Uterus (tissue), 4 donors: Measurements from ENCODE around the gene SHROOM1. TPM values are rescaled to one million over a fixed set of nuclear protein-coding genes. Genes with fewer than 3 reads are reported as not detected.

ENCODE experiments used
- DNase-seq, 2 donors: peaks; one replicate each; pipeline ENCODE4 v3.0.0-alpha.2; 2019 to 2020
- H3K27ac ChIP-seq, 2 donors: fragments of 200-600 bp; sonication (generic); 1 replicate in 1 of 2; 2 replicates in 1 of 2; pipeline ENCODE4 v1.5.1; 2016 to 2018
- H3K27me3 ChIP-seq, 2 donors: fragments of 200-600 bp; sonication (generic); one replicate each; pipeline ENCODE4 v1.5.1; 2018 to 2019; ENCODE audit warnings: control low read depth in 1 of 2
- H3K36me3 ChIP-seq, 2 donors: fragments of 200-600 bp; sonication (generic); one replicate each; pipeline ENCODE4 v1.5.1; 2019; ENCODE audit warnings: control low read depth in 1 of 2
- H3K4me1 ChIP-seq, 2 donors: fragments of 200-600 bp; sonication (generic); one replicate each; pipeline ENCODE4 v1.5.1; 2018 to 2019; ENCODE audit warnings: control low read depth in 1 of 2
- H3K4me3 ChIP-seq, 2 donors: fragments of 200-600 bp; sonication (generic); 1 replicate in 1 of 2; 2 replicates in 1 of 2; pipeline ENCODE4 v1.5.1; 2018 to 2019; ENCODE audit warnings: mild to moderate bottlenecking in 1 of 2
- H3K9me3 ChIP-seq, 2 donors: fragments of 200-600 bp; sonication (generic); one replicate each; pipeline ENCODE4 v1.5.1; 2019; ENCODE audit warnings: control low read depth in 1 of 2
- CTCF ChIP-seq, 4 experiments: fragments of 200-600 bp in 2 of 4; fragments of 450-650 bp in 2 of 4; sonication (generic) in 2 of 4; IDR thresholded peaks; one replicate each; pipeline ENCODE4 v1.5.1; 2016 to 2019; ENCODE audit warnings: antibody characterized with exemption in 4 of 4, mild to moderate bottlenecking in 2 of 4, moderate library complexity in 1 of 4
- POLR2A ChIP-seq, 2 donors: fragments of 450-650 bp; IDR thresholded peaks; one replicate each; pipeline ENCODE4 v1.6.1; 2016; ENCODE audit warnings: antibody characterized with exemption in 2 of 2, mild to moderate bottlenecking in 1 of 2, moderate library complexity in 1 of 2
- intact Hi-C: fragments of 100-400 bp; cut with DNase I; formaldehyde crosslinking; loops from one replicate; pipeline ENCODE4 v1.15.1; 2023; ENCODE audit warnings: low total_unique reads
- total RNA-seq, 4 donors: library from RNA; depleted of rRNA in 3 of 4; stranded (reverse); fragments of >200 nt in 3 of 4; gene quantifications; one replicate each; pipeline versions ENCODE4 v1.1.0 to v1.2.4, GENCODE V29; 2014 to 2023
- donor health status: DM: yes; HTN: yes; CAD: no.

SHROOM1 gene
- total RNA-seq, 4 donors from 2014 or later: 5.0 to 28.0 (median 12.3) TPM

GRCh38 chr5:132836852-132837251 lies 6.4 kb upstream of the SHROOM1 start:
- no peaks in the 10 kb centered on the region for H3K9me3 ChIP-seq
- no peaks in the 10 kb centered on the region for H3K27me3 ChIP-seq
- no peaks in the 10 kb centered on the region for H3K4me1 ChIP-seq
- no peak for DNase-seq
- TF ChIP-seq CTCF (IDR thresholded peaks at IDR 0.05) (no peak), POLR2A (IDR thresholded peaks at IDR 0.05) (no peak)
- no peak overlapping the region for H3K4me3 ChIP-seq
- intact Hi-C loops: no loop called here
- no peak overlapping the region for H3K27ac ChIP-seq
- no peaks in the 10 kb centered on the region for H3K36me3 ChIP-seq

GRCh38 chr5:132834057-132834456 lies 3.6 kb upstream of the SHROOM1 start:
- DNase-seq: no peak
- no peak overlapping the region for H3K4me3 ChIP-seq
- no peak for TF ChIP-seq CTCF (IDR thresholded peaks at IDR 0.05)
- TF ChIP-seq POLR2A (IDR thresholded peaks at IDR 0.05): no peak
- no peaks in the 10 kb centered on the region for H3K36me3 ChIP-seq
- H3K9me3 ChIP-seq: no peaks in the 10 kb centered on the region
- H3K27ac ChIP-seq: no peak overlapping the region
- H3K4me1 ChIP-seq: no peaks in the 10 kb centered on the region
- no peaks in the 10 kb centered on the region for H3K27me3 ChIP-seq
- intact Hi-C loops: no loop called here

- no peak for DNase-seq
- Histone ChIP-seq H3K27me3 (no peaks in the 10 kb centered on the region), H3K4me1 (no peaks in the 10 kb centered on the region), H3K4me3 (no peak overlapping the region), H3K36me3 (no peaks in the 10 kb centered on the region), H3K27ac (no peak overlapping the region), H3K9me3 (no peaks in the 10 kb centered on the region)
- TF ChIP-seq POLR2A (IDR thresholded peaks at IDR 0.05): no peak
- intact Hi-C loops: no loop called here
These were observed 2.2 kb upstream of the SHROOM1 start for GRCh38 chr5:132832612-132833011.

GRCh38 chr5:132831095-132831860 lies 831 bp upstream of the SHROOM1 start:
- H3K36me3 ChIP-seq: no peaks in the 10 kb centered on the region
- no peak for TF ChIP-seq POLR2A (IDR thresholded peaks at IDR 0.05)
- TF ChIP-seq CTCF (IDR thresholded peaks at IDR 0.05): no peak
- intact Hi-C loops: no loop called here
- peak overlapping the region; percentile 41 to 69 for H3K4me3 ChIP-seq
- H3K27ac ChIP-seq: peak overlapping the region; percentile 87 to 90
- peak in 1 of 2 donors; percentile 16 for DNase-seq
- H3K9me3 ChIP-seq: no peaks in the 10 kb centered on the region
- no peaks in the 10 kb centered on the region for H3K4me1 ChIP-seq
- H3K27me3 ChIP-seq: no peaks in the 10 kb centered on the region

- H3K27me3 ChIP-seq: no peaks in the 10 kb centered on the region
- no peaks in the 10 kb centered on the region for H3K36me3 ChIP-seq
- H3K27ac ChIP-seq: peak overlapping the region; percentile 87 to 90
- intact Hi-C loops: loop anchor here (10.0 kb wide), 1 partner anchor 55 kb away; no protein-coding TSS in a partner anchor
- peak overlapping the region; percentile 41 to 69 for H3K4me3 ChIP-seq
- DNase-seq: peak; percentile 74 to 77
- TF ChIP-seq POLR2A (IDR thresholded peaks at IDR 0.05) (peak in 1 of 2 donors; percentile 12), CTCF (IDR thresholded peaks at IDR 0.05) (peak; percentile 83 to 99 (median 92))
- no peaks in the 10 kb centered on the region for H3K9me3 ChIP-seq
- H3K4me1 ChIP-seq: no peaks in the 10 kb centered on the region
These were observed 558 bp downstream of the SHROOM1 start for GRCh38 chr5:132829742-132830435.
